Endodermal cell (in vitro differentiated cells): ENCODE measurements around the gene ITIH5. TPM values are rescaled to one million over a fixed set of nuclear protein-coding genes. Genes with fewer than 3 reads are reported as not detected.
A peak's percentile ranks its signal among the peaks of the same experiment; 100 is the strongest.

Experiments
- DNase-seq: peaks from one replicate; pipeline ENCODE4 v3.0.0-alpha.2; 2017
- H3K27ac ChIP-seq: 2 replicates; pipeline ENCODE4 v1.5.1; 2013; ENCODE audit warnings: mild to moderate bottlenecking, low read depth, low read length, moderate library complexity
- H3K27me3 ChIP-seq: 2 replicates; pipeline ENCODE4 v1.6.1; 2013; ENCODE audit warnings: mild to moderate bottlenecking, low read length, moderate library complexity; ENCODE audit not compliant: insufficient read depth, control insufficient read depth, poor library complexity, severe bottlenecking
- H3K36me3 ChIP-seq: 2 replicates; pipeline ENCODE4 v1.7.0; 2013; ENCODE audit warnings: mild to moderate bottlenecking, low read length, moderate library complexity; ENCODE audit not compliant: control insufficient read depth, insufficient read depth
- H3K4me1 ChIP-seq: one replicate; pipeline ENCODE4 v1.7.0; 2013; ENCODE audit warnings: low read length; ENCODE audit not compliant: control insufficient read depth, insufficient read depth
- H3K4me3 ChIP-seq: 2 replicates; pipeline ENCODE4 v1.5.1; 2013; ENCODE audit warnings: mild to moderate bottlenecking, low read length, moderate library complexity
- H3K9ac ChIP-seq: 2 replicates; pipeline ENCODE4 v1.6.1; 2013; ENCODE audit warnings: mild to moderate bottlenecking, low read length, moderate library complexity; ENCODE audit not compliant: poor library complexity, severe bottlenecking; ENCODE audit errors: extremely low read depth
- H3K9me3 ChIP-seq: 2 replicates; pipeline ENCODE4 v1.6.1; 2013; ENCODE audit warnings: mild to moderate bottlenecking, low read length, moderate library complexity; ENCODE audit not compliant: control insufficient read depth
- H3K27ac Mint-ChIP-seq: 2 replicates; pipeline ENCODE4 v1.8.0; 2020; ENCODE audit warnings: mixed read lengths
- H3K27me3 Mint-ChIP-seq: 2 replicates; pipeline ENCODE4 v1.8.0; 2021; ENCODE audit warnings: mild to moderate bottlenecking, mixed read lengths; ENCODE audit not compliant: insufficient read depth
- H3K36me3 Mint-ChIP-seq: 2 replicates; pipeline ENCODE4 v1.8.0; 2020; ENCODE audit warnings: low read depth, mixed read lengths
- H3K4me1 Mint-ChIP-seq: 2 replicates; pipeline ENCODE4 v1.8.0; 2020; ENCODE audit warnings: mixed read lengths
- H3K4me3 Mint-ChIP-seq: 2 replicates; pipeline ENCODE4 v1.8.0; 2020; ENCODE audit warnings: mild to moderate bottlenecking, moderate library complexity, mixed read lengths
- H3K9me3 Mint-ChIP-seq: 2 replicates; pipeline ENCODE4 v1.8.0; 2020; ENCODE audit warnings: mild to moderate bottlenecking, mixed read lengths
- CTCF ChIP-seq: fragments of 200-600 bp; sonication (generic); conservative IDR thresholded peaks from 2 replicates; pipeline ENCODE4 v1.5.0; 2021; ENCODE audit warnings: antibody characterized with exemption, mild to moderate bottlenecking
- WGBS, 2 experiments: methylation state at CpG; one replicate each; pipeline versions ENCODE4 v1.1.5 to v1.1.7; 2013; ENCODE audit warnings: missing lambda C conversion rate in 2 of 2, mixed read lengths in 1 of 2; ENCODE audit not compliant: insufficient coverage in 1 of 2, insufficient read length in 1 of 2; 5-methylcytosine and 5-hydroxymethylcytosine counted together
- total RNA-seq, 2 donors: library from RNA; stranded (reverse); fragmentation: NEBNext Ultra II Directional in 1 of 2; extraction: Animal tissue kit (Norgen Biotek cat#: 25700) in 1 of 2; gene quantifications; 2 replicates in 1 of 2; 3 replicates in 1 of 2; pipeline ENCODE4 v1.2.1, GENCODE V29; 2021

ITIH5 gene
- total RNA-seq, 2 donors from 2014 or later = 2.9 to 5.3 TPM

DNA sequence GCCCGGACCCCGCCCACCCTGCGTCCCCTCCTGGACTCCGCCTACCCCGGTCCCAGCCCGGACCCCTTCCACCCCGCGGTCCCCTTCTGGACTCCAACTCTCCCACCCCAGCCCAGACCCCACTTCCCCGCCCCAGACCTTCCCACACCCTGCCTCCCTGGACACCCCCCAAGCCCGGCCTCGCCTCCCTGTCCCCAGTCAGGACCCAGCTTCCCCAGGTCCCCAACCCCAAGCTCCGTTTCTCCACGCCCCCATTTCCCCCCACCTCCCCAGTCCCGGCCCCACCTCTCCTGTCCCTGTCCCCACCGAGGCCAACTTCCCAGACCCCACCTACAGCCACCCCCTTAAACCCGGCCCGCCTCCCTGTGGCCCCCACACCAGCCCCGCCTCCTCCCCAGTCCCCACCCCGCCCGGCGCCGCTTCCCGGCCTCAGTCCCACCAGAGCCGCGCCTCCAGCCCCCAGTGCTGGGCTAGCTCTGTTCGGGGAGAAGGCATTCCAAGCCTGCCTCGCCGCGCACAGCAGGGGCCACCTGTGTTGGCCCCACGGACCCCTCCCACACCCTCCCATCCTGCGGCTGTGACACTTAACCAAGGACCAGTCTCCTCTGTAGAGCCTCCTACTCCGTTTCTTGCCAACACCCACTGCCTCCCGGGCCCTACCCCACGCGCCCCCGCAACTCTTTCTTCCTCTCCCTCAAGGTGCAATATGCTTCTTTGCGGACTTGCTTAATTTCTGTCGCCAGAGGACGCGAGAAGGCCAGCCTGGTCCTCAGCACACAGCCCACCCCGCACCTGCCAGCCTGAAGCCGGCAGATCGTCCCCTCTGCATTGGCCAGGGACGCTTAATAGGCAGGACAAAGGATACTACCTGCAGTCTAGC lies 736 bp upstream of the ITIH5 start:
- no peak for TF ChIP-seq CTCF
- peak; percentile 87 for DNase-seq
- Mint-ChIP-seq H3K4me1 (peaks cover 18% of the 10 kb centered on the region), H3K4me3 (peak overlapping the region; percentile 59), H3K9me3 (no peaks in the 10 kb centered on the region), H3K27me3 (peaks cover 66% of the 10 kb centered on the region), H3K36me3 (no peaks in the 10 kb centered on the region), H3K27ac (no peak overlapping the region)
- Histone ChIP-seq H3K27ac (no peak overlapping the region), H3K4me3 (peak overlapping the region; percentile 77), H3K27me3 (peaks cover 43% of the 10 kb centered on the region), H3K9me3 (no peaks in the 10 kb centered on the region), H3K4me1 (no peaks in the 10 kb centered on the region), H3K36me3 (no peaks in the 10 kb centered on the region), H3K9ac (no peak overlapping the region)
- 3 to 11% methylated on average over 3 to 41 of the region's 44 CpGs for WGBS, 2 experiments

- no peaks in the 10 kb centered on the region for H3K9me3 ChIP-seq
- WGBS, 2 experiments = 34 to 65% methylated on average over 2 to 6 of the region's 6 CpGs
- Mint-ChIP-seq H3K4me3 (peak overlapping the region; percentile 66), H3K27me3 (peaks cover 68% of the 10 kb centered on the region), H3K4me1 (peaks cover 18% of the 10 kb centered on the region), H3K36me3 (no peaks in the 10 kb centered on the region), H3K9me3 (no peaks in the 10 kb centered on the region), H3K27ac (no peak overlapping the region)
- H3K27me3 ChIP-seq = peaks cover 43% of the 10 kb centered on the region
- no peaks in the 10 kb centered on the region for H3K4me1 ChIP-seq
- DNase-seq = no peak
- H3K27ac ChIP-seq = no peak overlapping the region
- H3K36me3 ChIP-seq = no peaks in the 10 kb centered on the region
- no peak for TF ChIP-seq CTCF
- H3K4me3 ChIP-seq = peak overlapping the region; percentile 82
- H3K9ac ChIP-seq = no peak overlapping the region
These were observed 999 bp downstream of the ITIH5 start for GRCh38 chr10:7665767-7666166.

- Mint-ChIP-seq H3K27ac (no peak overlapping the region), H3K36me3 (no peaks in the 10 kb centered on the region), H3K27me3 (peaks cover 66% of the 10 kb centered on the region), H3K9me3 (no peaks in the 10 kb centered on the region), H3K4me3 (no peak overlapping the region), H3K4me1 (peaks cover 14% of the 10 kb centered on the region)
- Histone ChIP-seq H3K27ac (no peak overlapping the region), H3K36me3 (no peaks in the 10 kb centered on the region), H3K4me3 (no peak overlapping the region), H3K9me3 (no peaks in the 10 kb centered on the region), H3K27me3 (peaks cover 49% of the 10 kb centered on the region), H3K9ac (no peak overlapping the region), H3K4me1 (no peaks in the 10 kb centered on the region)
- 67 to 78% methylated on average over 1 to 2 of the region's 2 CpGs for WGBS, 2 experiments
- no peak for TF ChIP-seq CTCF
- DNase-seq = no peak
These were observed 2.1 kb downstream of the ITIH5 start for GRCh38 chr10:7664707-7665106.
